Ovary (tissue), 3 donors: ENCODE measurements around the gene SLC35F4.

ENCODE experiments used
- EP300 ChIP-seq: sonication (generic); formaldehyde crosslinking; IDR thresholded peaks from one replicate; pipeline ENCODE4 v1.6.1; 2017; ENCODE audit warnings: antibody characterized with exemption
- POLR2A ChIP-seq: fragments of 450-650 bp; IDR thresholded peaks from one replicate; pipeline ENCODE4 v1.6.1; 2017; ENCODE audit warnings: antibody characterized with exemption, mild to moderate bottlenecking, moderate library complexity
- TF ChIP-seq, protein P1 (sequence below), 3 donors: fragments of 450-650 bp in 2 of 3; fragments of 200-600 bp in 1 of 3; IDR thresholded peaks; one replicate each; pipeline versions ENCODE4 v1.5.1 to v1.8.0; 2016 to 2022; ENCODE audit warnings: antibody characterized with exemption in 3 of 3, mild to moderate bottlenecking in 1 of 3
- donor health status: DM: no; HTN: no; CAD: no.

DNA sequence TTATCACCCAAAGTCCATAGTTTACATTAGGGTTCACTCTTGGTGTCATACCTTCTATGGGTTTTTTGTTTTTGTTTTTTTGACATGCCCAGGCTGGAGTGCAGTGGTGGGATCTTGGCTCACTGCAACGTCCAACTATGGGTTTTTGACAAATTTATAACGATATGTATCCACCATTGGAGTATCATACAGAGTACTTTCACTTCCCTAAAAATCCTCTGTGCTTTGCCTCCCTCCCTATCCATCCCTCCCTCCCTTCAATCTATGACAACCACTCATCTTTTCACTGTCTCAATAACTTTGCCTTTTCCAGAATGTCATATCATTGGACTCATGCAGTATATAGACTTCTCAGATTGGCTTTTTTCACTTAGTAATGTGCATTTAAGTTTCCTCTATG is 233.2 kb downstream of the SLC35F4 start:
- TF ChIP-seq, protein P1, sequence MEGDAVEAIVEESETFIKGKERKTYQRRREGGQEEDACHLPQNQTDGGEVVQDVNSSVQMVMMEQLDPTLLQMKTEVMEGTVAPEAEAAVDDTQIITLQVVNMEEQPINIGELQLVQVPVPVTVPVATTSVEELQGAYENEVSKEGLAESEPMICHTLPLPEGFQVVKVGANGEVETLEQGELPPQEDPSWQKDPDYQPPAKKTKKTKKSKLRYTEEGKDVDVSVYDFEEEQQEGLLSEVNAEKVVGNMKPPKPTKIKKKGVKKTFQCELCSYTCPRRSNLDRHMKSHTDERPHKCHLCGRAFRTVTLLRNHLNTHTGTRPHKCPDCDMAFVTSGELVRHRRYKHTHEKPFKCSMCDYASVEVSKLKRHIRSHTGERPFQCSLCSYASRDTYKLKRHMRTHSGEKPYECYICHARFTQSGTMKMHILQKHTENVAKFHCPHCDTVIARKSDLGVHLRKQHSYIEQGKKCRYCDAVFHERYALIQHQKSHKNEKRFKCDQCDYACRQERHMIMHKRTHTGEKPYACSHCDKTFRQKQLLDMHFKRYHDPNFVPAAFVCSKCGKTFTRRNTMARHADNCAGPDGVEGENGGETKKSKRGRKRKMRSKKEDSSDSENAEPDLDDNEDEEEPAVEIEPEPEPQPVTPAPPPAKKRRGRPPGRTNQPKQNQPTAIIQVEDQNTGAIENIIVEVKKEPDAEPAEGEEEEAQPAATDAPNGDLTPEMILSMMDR (IDR thresholded peaks at IDR 0.05), result no peak
- TF ChIP-seq EP300 (no peak), POLR2A (no peak)
